ENCODE measurements around the gene MAP2.
"Not testable (repeated sequence)": the region's sequence is repeated elsewhere in the genome, so short reads cannot be mapped to it uniquely, and the experiment has no call there.

Gene MAP2

DNA sequence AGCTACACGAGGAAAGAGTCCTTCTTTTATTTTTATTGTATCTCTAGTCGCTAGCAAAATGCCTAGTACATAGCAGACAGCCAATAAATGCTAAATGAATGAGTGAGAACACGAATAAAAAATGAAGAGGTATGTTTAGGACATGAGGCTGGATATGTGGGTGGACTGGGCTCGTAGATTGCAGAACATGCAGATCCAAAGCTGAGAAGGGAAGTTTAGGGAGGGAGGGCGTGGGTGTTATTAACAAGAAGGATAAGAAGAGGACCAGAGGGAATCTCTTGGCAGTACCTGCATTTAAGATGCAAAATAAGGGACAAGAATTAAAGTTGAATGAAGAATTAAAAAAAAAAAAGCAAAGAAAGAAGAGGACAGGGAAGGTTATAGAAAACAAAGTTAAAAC, 161.1 kb downstream of the MAP2 start:
- Mint-ChIP-seq H3K4me1 (no peaks in the 10 kb centered on the region), H3K4me3 (no peak overlapping the region), H3K27ac (no peak overlapping the region), H3K36me3 (no peaks in the 10 kb centered on the region), H3K9me3 (no peaks in the 10 kb centered on the region), H3K27me3 (peaks cover 0 to 7% of the 10 kb centered on the region in 2 donors)
- ATAC-seq (replicated peaks) (no peak), DNase-seq (no peak)

DNA sequence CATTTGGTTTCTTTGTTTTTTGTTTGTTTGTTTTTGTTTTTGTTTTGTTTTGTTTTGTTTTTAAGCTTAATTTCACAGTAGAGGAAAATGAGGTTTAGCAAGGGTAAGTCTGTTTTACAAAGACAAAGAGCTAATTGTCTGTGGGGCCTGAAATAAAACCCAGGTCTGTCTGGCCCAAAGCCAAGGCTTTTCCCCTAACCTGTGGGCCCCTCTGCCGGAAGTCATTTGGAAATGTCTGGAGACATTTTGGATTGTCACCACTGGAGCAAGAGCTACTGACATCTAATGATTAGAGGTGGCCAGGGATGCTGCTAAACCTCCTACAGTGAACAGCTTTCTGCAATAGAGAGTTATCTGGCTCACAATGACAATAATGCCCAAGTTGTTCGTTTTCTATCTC, 167.2 kb downstream of the MAP2 start:
- DNase-seq (no peak), ATAC-seq (replicated peaks) (no peak)
- Mint-ChIP-seq H3K9me3 (no peaks in the 10 kb centered on the region), H3K4me1 (no peaks in the 10 kb centered on the region), H3K27ac (no peak overlapping the region), H3K27me3 (no peaks in the 10 kb centered on the region), H3K4me3 (no peak overlapping the region), H3K36me3 (no peaks in the 10 kb centered on the region)

DNA sequence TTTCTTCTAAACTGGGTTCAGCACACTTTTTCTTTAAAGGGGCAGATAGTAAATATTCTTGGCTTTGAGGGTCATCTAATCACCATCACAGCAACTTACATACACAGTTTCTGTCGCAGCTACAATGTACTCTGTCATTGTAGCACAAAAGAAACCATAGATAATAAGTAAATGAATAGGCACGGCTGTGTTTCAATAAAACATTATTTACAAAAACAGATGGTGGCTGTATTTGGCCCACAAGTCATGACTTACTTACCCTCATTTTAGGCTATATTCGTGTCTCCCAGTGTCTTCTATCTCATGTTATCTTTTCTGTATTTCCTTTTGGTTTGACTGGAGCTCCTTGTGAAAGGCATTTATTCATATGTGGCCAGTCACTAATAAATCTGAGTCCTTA, 168.3 kb downstream of the MAP2 start:
- ATAC-seq (replicated peaks) (no peak), DNase-seq (no peak)
- Mint-ChIP-seq H3K27me3 (no peaks in the 10 kb centered on the region), H3K27ac (no peak overlapping the region), H3K4me3 (no peak overlapping the region), H3K4me1 (no peaks in the 10 kb centered on the region), H3K36me3 (no peaks in the 10 kb centered on the region), H3K9me3 (no peaks in the 10 kb centered on the region)

DNA sequence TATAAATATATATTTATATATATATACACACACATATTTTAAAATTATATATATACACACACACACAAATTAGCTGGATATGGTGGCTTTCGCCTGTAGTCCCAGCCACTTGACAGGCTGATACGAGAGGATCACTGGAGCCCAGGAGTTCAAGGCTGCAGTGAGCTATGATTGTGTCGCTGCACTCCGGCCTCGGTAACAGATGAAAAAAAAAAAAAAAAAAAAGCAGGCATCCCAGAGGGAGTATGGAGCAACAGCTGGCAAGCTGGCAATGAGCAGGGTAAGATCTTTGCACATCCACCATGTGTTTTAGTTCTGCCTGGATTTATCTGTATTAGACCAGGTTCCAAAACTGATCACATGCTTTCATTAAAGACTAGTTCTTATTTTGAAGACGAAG, 170.1 kb downstream of the MAP2 start:
- no peaks in the 10 kb centered on the region for H3K9me3 Mint-ChIP-seq
- DNase-seq (no peak), ATAC-seq (replicated peaks) (no peak)
- H3K36me3 Mint-ChIP-seq = no peaks in the 10 kb centered on the region
- no peak overlapping the region for H3K27ac Mint-ChIP-seq
- H3K27me3 Mint-ChIP-seq = no peaks in the 10 kb centered on the region
- no peak overlapping the region for H3K4me3 Mint-ChIP-seq
- H3K4me1 Mint-ChIP-seq = no peaks in the 10 kb centered on the region

DNA sequence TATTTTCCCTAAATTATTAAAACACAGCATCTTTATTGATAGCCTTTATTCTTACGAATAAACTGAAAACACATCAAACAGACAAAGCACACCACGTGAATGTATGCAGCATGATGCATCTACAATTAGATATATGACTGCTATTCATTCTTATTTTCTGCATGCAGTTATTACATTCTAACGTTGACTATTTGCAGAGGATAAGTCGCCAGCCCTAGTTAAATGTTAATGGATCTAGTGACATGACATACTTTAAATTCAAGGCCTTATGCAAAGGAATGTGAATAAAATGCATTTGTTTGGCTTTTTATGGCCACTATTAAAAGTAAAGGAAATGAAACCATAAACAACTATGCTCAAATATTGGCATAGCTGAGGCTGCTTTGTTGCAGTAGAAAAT, 172.4 kb downstream of the MAP2 start:
- peaks cover 2 to 3% of the 10 kb centered on the region in 2 donors for H3K36me3 Mint-ChIP-seq
- no peak overlapping the region for H3K27ac Mint-ChIP-seq
- no peak for ATAC-seq (replicated peaks)
- peaks cover 2 to 4% of the 10 kb centered on the region in 2 donors for H3K9me3 Mint-ChIP-seq
- peaks cover 0 to 4% of the 10 kb centered on the region in 2 donors for H3K27me3 Mint-ChIP-seq
- no peaks in the 10 kb centered on the region for H3K4me1 Mint-ChIP-seq
- no peak for DNase-seq
- H3K4me3 Mint-ChIP-seq = no peak overlapping the region

DNA sequence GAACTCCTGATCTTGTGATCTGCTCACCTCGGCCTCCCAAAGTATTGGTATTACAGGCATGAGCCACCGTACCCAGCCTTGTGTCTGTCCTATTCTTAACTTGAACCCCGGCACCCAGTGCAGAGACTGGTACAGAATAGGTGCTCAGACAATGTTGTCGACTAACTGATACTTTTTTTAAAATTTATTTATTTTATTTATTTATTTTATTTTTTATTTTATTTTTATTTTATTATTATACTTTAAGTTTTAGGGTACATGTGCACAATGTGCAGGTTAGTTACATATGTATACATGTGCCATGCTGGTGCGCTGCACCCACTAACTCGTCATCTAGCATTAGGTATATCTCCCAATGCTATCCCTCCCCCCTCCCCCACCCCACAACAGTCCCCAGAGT, 174.4 kb downstream of the MAP2 start:
- H3K27ac Mint-ChIP-seq; H3K4me1 Mint-ChIP-seq; H3K4me3 Mint-ChIP-seq; H3K36me3 Mint-ChIP-seq; H3K27me3 Mint-ChIP-seq; ATAC-seq (replicated peaks); DNase-seq; H3K9me3 Mint-ChIP-seq: not testable (repeated sequence)

DNA sequence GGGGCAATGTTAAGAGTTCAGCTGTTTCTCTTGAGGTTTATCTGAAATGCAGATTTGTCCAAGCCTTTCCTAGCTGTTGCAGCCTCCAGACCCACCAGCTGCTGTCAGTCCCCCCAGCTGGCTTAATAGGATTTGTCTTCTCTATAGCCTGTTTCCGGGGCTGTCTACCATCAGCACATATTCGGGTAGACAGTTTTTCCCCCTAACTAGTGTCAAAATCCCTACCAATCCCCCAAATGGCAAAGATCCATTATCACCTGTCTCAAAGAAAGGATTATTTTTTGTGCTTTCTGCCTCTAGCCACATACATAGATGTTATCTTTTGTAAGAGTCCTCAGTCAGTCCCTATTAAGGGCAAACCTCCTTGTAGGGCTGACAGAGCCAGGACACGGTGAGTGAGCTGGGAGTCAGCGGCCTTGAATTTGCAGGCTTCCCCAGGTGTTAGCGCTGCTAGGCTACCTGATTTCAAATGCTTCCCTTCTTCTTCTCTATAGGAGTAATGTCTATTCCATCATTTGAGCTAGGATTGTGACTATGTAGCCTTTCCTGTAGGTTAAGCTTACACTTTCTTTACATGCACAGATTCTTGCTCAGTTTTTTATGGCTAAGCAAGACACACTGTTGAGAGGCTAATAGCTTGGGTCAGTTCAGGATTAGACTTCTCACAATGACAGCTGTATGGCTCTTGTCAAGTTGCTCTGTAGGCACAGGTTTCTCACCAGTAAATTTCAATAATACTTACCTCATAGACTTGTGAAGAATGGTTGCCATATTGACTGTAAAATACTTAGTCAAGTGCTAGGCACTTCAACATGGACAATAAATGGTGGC, 176.7 kb downstream of the MAP2 start:
- H3K9me3 Mint-ChIP-seq = peaks cover 2 to 4% of the 10 kb centered on the region in 2 donors
- H3K36me3 Mint-ChIP-seq = peaks cover 2 to 3% of the 10 kb centered on the region in 2 donors
- ATAC-seq (replicated peaks) = no peak
- peaks cover 0 to 4% of the 10 kb centered on the region in 2 donors for H3K27me3 Mint-ChIP-seq
- no peaks in the 10 kb centered on the region for H3K4me1 Mint-ChIP-seq
- DNase-seq = no peak
- no peak overlapping the region for H3K27ac Mint-ChIP-seq
- no peak overlapping the region for H3K4me3 Mint-ChIP-seq

DNA sequence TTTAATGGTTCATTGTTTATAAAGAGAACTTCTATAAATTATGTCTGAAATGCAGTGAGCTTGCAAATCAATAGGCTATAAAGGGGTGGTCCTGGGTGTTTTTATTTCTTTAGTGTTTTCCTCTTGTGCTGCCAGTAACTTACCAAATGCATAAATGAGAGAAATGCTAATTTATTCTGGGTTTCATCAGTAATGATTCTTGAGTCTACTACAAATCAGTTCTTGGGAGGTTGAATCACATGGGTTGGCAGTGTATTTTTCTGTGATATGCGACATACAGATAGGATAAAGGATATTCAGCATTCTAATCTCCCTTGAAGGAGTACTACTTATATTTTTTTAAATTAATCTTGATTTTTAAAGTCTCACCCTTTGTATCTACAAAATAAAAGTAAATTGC, 177.7 kb downstream of the MAP2 start:
- H3K27ac Mint-ChIP-seq = no peak overlapping the region
- H3K36me3 Mint-ChIP-seq = peaks cover 2 to 3% of the 10 kb centered on the region in 2 donors
- peaks cover 2 to 4% of the 10 kb centered on the region in 2 donors for H3K9me3 Mint-ChIP-seq
- peaks cover 0 to 4% of the 10 kb centered on the region in 2 donors for H3K27me3 Mint-ChIP-seq
- no peak overlapping the region for H3K4me3 Mint-ChIP-seq
- ATAC-seq (replicated peaks) (no peak), DNase-seq (no peak)
- no peaks in the 10 kb centered on the region for H3K4me1 Mint-ChIP-seq

DNA sequence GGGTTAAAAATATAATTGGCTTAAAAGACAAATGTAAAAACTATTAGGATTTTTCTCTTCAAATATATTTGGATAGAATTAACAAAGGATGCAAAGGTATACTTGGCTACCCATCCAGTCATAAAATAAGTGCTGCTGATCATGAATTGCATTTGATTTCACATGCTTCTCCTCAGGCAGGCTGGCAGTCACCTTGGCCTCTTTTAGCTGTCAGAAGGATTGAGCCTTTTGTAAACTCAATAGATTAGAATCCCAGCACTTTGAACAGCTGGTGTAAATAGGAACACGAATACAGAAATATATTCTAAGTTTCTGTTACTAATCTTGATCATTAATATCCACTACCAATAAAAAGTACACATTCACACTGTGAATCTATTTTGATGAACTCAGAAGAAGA, 178.4 kb downstream of the MAP2 start:
- Mint-ChIP-seq H3K4me1 (no peaks in the 10 kb centered on the region), H3K27me3 (peaks cover 0 to 4% of the 10 kb centered on the region in 2 donors), H3K9me3 (peaks cover 2 to 4% of the 10 kb centered on the region in 2 donors), H3K4me3 (no peak overlapping the region), H3K36me3 (peaks cover 2 to 3% of the 10 kb centered on the region in 2 donors), H3K27ac (no peak overlapping the region)
- DNase-seq = no peak
- ATAC-seq (replicated peaks) = no peak

DNA sequence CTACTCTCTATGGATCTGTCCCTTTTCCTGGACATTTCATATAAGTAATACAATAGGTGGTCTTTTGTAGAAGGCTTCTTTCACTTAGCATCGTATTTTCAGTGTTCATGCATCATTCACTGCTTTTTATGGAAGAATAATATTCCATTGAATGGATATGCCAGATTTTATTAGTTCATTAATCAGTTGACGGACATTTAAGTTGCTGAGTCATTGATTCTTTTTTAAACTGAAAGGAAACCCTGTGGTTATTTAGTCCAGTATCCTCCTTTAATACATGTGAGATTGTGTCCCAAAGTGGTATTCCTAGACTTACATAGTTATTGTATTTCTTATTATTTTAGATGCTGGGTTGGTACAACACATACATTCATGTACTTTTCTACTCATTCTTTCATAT, 185.7 kb downstream of the MAP2 start:
- no peak overlapping the region for H3K27ac Mint-ChIP-seq

DNA sequence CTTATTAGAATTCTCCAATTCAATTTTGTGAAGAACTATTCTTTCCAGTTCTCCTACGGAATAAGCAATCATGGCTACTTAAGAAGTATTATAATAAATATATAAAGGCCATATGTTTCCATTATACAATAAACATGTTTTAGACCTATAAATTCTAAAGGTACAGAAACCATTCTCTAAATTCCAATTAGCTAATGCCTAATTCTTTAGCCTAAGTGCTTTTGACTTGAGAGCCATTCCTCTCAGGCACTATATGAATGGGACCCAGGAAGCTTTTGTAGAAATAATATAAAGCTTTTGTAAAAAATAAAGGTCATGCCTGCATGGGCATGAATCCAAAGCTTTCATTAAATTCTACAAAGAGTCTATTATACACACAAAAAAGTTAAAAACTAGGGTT, 186.8 kb downstream of the MAP2 start:
- DNase-seq (no peak), ATAC-seq (replicated peaks) (no peak)
- Mint-ChIP-seq H3K9me3 (peaks cover 1 to 3% of the 10 kb centered on the region in 2 donors), H3K27ac (no peak overlapping the region), H3K4me1 (no peaks in the 10 kb centered on the region), H3K27me3 (peaks cover 6 to 11% of the 10 kb centered on the region in 2 donors), H3K4me3 (no peak overlapping the region), H3K36me3 (peaks cover 0 to under 1% of the 10 kb centered on the region in 2 donors)

More for the DNA sequence above, 185.7 kb downstream of the MAP2 start:
- H3K9me3 Mint-ChIP-seq = no peaks in the 10 kb centered on the region
- no peaks in the 10 kb centered on the region for H3K4me1 Mint-ChIP-seq
- peaks cover 0 to 8% of the 10 kb centered on the region in 2 donors for H3K27me3 Mint-ChIP-seq
- DNase-seq (no peak), ATAC-seq (replicated peaks) (no peak)
- no peaks in the 10 kb centered on the region for H3K36me3 Mint-ChIP-seq
- H3K4me3 Mint-ChIP-seq = no peak overlapping the region

DNA sequence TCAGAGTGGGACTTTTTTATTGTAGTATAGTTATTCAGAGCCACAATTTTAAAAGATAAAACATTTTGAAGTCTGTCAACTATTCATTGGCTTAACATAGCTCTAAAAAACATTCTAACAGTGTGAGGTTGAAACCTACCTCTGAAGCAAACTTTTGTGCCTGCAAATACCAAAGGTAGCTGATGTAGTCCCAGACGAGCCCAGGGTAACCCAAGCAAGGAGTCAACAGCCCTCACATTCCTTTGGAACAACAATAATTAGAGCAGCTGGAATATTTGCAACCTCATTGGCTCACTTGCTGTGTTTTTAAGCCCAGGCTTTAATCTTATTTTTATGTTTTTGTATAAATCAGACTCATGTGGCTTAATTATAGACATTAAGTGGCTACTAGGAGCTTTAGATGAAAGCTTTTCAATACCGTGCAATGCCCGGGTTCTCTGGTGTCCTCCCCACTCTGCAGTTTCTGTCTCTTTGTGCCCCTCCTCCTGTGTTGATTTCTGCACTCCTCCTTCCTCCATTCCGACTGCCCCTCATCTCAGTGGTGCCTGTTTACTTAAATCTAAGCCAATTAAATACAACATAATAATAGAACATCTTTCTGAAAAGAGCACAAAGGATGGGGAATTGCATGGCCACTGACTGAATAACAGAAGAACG, 189.9 kb downstream of the MAP2 start:
- Mint-ChIP-seq H3K4me3 (no peak overlapping the region), H3K27ac (no peak overlapping the region), H3K36me3 (peaks cover 5% of the 10 kb centered on the region in 2 donors), H3K27me3 (peaks cover 7 to 12% of the 10 kb centered on the region in 2 donors), H3K9me3 (peaks cover 6 to 9% of the 10 kb centered on the region in 2 donors), H3K4me1 (no peaks in the 10 kb centered on the region)
- no peak for DNase-seq
- ATAC-seq (replicated peaks) = no peak

DNA sequence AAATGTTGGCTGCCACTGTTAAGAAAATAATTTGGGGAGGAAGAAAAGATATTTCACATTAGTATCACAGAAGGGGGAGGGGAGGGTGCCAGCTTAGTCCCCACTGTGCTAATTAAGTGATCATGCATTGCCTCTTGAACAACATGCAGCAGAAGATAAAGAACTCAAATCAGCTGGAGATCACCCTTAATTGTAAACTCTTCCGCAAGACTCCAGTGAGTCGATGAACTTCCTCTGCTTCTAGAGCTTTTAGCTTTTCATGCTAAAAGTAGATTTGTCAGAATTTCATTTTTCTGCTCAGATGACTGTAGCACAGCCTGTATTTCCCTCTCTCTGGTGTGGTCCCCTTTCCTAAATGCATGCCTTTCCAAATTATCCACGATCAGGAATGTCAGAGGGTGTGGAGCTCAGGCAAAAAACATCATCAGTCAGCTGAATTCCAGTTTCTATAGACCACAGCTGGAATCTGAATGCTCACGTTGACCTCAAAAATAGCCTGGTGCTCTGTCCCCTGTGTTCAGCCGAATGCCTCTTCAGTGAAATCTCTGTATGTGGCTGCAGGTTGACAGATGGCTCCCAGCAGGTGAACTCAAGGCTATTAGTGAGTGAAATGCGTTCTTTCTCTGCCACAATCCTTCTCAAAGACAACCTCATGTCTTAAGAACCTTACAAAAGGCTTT, 191.0 kb downstream of the MAP2 start:
- H3K36me3 Mint-ChIP-seq = peaks cover 5% of the 10 kb centered on the region in 2 donors
- H3K9me3 Mint-ChIP-seq = peaks cover 6 to 10% of the 10 kb centered on the region in 2 donors
- H3K27ac Mint-ChIP-seq = no peak overlapping the region
- no peak for ATAC-seq (replicated peaks)
- H3K27me3 Mint-ChIP-seq = peaks cover 7 to 12% of the 10 kb centered on the region in 2 donors
- no peak for DNase-seq
- H3K4me3 Mint-ChIP-seq = no peak overlapping the region
- H3K4me1 Mint-ChIP-seq = peaks cover 3 to 4% of the 10 kb centered on the region in 2 donors

DNA sequence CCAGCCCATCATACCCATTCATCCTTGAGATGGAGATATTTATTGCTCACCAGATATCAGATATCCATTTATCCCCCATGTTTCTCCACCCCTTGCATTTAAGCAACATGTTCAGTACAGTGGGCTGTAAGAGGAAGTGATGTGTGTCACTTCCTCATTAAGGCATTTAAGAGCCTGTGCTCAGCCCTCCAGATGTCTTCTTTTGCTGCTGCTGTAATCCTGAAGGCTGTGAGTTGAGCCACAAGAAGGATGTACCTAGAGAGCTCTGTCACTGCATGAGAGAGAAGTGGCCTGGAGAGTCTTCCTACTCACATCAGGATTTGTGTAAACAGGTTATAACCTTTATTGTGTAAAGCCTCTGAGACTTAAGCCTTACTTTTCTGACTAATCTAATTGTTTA, 195.9 kb downstream of the MAP2 start:
- peaks cover 5% of the 10 kb centered on the region in 2 donors for H3K36me3 Mint-ChIP-seq
- DNase-seq (peak; percentile 20), ATAC-seq (replicated peaks) (peak; percentile 99)
- H3K4me3 Mint-ChIP-seq = no peak overlapping the region
- H3K9me3 Mint-ChIP-seq = peaks cover 6 to 10% of the 10 kb centered on the region in 2 donors
- peaks cover 6 to 9% of the 10 kb centered on the region in 2 donors for H3K4me1 Mint-ChIP-seq
- H3K27me3 Mint-ChIP-seq = peaks cover 3 to 11% of the 10 kb centered on the region in 2 donors
- no peak overlapping the region for H3K27ac Mint-ChIP-seq
